Stimulated activated CD4-positive, alpha-beta T cell treated with anti-CD3 and anti-CD28 coated beads, Interleukin-12 subunit alpha, Interleukin-12 subunit beta, amount 100 ng/mL, for 48 hours (primary cell): Measurements from ENCODE around the gene MNS1.
"Not testable (repeated sequence)": the region's sequence is repeated elsewhere in the genome, so short reads cannot be mapped to it uniquely, and the experiment has no call there.

Source experiments
- DNase-seq, 3 donors: peaks; one replicate each; pipeline ENCODE4 v3.0.0-alpha.2; 2020; ENCODE audit warnings: low read depth in 2 of 3, low spot score in 1 of 3

The MNS1 gene

GRCh38 chr15:56454836-56455235 is 10.1 kb downstream of the MNS1 start:
- no peak for DNase-seq

DNA sequence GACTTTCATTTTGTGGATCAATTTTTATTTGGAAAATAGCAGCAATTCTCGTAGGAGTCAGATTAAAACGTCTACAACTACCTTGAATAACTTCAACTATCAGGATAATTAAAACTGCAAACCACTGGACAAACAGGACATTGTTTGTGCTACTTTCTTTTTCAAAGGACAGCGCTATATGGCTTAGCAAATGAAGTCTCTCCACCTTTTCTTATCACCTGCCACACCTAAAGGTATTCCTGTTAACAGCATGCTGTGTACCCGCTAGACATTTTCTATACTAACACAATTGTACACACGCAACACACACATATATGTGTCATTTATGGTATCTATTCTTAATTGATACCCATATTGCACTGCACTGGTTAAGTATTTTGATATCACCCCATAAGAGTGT is 19.2 kb downstream of the MNS1 start:
- DNase-seq: no peak

DNA sequence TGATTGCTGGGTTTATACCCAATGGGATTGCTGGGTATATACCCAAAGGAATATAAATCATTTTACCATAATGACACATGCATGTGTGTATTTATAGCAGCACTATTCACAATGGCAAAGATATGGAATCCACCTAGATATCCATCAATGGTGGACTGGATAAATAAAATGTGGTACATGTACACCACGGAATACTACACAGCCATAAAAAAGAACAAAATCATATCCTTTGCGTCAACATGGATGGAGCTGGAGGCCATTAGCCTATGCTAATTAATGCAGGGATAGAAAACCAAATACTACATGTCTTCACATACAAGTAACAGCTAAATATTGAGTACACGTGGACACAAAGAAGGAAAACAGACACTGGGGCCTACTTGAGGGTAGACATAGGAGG is 22.6 kb downstream of the MNS1 start:
- DNase-seq: no peak

DNA sequence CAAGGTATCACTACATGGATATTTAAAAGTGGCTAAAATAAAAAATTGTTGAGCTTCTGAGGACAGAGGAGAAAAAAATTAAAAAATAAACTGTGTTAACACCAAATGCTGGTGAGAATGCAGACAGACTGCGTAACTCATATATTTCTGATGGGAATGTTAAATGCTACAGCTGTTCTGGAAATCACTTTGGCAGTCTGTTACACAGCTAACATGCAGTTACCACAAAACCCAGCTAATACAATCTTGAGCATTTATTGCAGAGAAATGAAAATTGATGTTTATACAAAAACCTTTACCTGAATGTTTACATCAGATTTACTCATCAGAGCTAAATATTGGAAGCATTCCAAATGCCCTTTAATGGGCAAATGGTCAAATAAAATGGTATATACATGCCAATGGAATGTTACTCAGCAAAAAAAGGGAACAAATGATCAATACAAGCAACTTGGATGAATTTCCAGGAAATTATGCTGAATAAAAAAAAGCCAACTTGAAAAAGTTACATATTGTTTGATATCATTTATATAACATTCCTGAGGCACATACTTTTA is 24.6 kb downstream of the MNS1 start:
- DNase-seq: no peak

DNA sequence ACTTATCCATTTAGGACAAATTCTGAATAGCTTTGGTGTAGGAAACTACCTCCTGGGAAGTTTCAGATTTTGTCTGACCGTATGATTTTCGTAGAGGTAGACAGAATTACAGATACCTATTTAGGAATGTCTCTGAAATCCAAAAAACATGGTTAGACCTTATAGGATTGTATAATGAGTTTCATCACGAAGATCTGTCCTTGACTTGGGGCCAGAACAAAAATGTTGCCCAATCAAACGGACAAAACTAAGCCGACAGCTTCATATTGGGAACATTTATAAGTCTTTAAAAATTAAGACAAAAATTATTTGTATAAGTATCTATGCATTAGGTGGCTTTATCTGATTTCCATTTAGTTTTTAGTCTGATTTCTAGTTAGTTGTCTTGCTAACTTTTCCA is 32.6 kb downstream of the MNS1 start:
- no peak for DNase-seq

DNA sequence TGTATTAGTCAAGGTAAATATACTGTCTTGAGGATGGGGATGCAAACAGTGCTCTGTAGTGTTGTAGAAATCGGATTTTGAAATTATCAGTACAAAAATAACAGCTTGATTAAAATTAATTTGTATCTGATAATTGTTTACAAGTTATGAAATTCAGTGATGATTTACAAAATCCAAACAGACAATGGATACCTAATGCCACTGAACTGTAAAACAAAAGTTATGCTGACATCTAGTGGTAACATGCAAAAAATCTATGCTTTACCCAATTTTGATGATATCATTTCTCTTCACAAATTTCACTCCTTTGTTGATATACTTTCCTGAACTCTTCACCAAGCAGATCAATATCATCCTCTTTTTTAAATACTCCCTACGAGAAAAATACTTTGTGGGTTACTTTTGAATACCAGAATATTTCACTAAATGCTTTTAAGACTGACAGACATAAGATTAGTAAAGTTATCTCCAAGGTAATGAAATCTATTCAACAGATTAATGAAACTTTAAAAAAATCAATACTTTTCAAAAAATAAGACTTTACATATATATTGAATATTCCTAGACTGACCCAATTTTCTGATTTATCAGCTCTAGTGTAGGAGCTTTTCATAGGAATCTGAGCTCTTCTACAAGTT is 36.0 kb downstream of the MNS1 start:
- DNase-seq: no peak

DNA sequence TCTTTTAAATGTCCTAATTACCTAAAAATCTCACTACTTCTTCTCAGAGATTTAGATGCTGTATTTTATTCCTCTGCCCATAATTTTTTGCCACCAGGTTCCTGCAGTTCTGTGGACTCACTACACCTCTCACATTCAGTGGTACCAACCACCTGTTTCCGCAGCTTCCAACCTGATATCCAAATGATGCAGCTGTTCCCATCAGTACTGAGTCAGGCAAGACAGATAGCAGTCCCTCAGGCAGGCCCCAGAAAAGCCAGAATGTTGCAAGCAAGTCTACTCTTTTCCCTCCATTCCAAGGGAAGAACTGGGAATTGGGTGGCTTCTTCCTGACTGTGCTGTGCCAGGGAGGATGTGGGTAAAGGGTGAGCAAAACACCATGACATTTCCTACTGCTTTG is 39.0 kb downstream of the MNS1 start:
- no peak for DNase-seq

DNA sequence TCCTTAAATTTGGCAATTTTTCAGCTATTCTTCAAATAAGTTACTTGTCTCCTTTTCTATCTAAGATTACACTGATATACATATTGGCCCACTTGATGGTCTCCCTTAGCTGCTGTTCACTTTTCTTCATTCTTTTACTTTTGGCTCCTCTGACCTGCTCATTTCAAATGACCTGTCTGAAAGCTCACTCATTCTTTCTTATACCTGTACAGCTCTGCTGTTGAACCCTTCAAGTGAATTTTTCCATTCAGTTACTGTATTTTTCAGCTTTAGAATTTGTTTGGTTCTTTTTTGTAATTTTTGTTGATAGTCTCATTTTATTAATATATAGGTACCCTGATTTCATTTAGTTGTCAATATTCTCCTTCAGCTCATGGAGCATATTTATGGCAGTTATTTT is 39.7 kb downstream of the MNS1 start:
- DNase-seq: no peak

- DNase-seq: not testable (repeated sequence)
Observed at GRCh38 chr15:56413114-56413733, 51.7 kb downstream of the MNS1 start.

DNA sequence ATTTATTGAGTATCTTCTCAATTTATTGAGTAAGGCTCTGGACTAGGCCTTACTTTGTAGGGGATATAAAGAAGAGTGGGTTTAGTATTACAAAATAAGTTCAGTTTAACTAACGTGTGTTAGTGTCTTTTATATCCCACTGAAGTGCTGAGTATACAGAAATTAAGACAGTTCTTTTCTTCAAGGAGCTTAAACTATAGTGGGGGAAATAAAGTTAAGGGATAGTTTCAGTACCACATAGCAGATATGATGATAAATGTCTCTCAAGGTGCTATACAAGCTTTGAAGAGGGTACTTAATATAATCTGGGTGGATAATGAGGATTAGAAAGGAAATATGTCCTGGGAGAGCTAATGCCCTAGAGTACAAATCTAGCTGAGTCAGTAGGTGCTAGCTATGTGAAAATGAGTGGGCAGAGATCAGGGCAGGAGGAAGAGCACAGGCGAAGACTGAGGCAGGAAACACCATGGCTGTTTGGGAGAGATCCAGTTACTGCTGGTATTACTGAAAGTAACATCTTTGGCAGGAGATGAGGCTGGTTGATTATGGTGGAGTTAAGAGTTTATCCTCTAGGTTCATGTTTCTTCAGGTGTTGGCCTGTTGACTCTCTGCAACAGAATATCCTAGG is 53.7 kb downstream of the MNS1 start:
- DNase-seq: no peak

DNA sequence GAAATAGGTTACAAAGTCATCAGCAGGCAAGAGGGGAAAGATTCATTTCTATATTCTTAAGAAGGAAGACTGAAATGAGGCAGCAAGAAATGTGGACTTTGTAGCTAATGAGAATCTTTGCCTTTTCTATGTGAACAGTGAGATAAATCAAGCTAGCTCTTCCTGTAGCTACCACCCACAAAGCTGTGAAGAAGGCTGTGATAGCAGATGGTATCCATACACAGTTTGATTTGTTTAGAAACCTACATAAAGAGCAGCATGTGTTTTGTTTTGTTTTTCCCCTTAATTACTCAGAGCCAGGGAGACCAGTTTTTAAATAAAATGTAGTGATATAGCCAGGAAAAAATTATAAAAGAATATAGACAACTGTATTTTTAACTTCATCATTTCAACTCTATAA is 54.2 kb downstream of the MNS1 start:
- no peak for DNase-seq

DNA sequence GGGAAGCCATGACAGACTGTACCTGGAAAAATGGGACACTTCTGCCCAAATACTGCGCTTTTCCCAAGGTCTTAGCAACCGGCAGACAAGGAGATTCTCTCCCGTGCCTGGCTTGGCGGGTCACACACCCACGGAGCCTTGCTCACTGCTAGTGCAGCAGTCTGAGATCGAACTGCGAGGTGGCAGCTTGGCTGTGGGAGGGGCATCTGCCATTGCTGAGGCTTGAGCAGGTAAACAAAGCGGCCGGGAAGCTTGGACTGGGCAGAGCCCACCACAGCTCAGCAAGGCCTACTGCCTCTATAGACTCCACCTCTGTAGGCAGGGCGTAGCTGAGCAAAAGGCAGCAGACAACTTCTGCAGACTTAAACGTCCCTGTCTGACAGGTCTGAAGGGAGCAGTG is 65.7 kb downstream of the MNS1 start:
- DNase-seq: not testable (repeated sequence)

- DNase-seq: not testable (repeated sequence)
Observed at GRCh38 chr15:56397325-56397724, 67.6 kb downstream of the MNS1 start.

DNA sequence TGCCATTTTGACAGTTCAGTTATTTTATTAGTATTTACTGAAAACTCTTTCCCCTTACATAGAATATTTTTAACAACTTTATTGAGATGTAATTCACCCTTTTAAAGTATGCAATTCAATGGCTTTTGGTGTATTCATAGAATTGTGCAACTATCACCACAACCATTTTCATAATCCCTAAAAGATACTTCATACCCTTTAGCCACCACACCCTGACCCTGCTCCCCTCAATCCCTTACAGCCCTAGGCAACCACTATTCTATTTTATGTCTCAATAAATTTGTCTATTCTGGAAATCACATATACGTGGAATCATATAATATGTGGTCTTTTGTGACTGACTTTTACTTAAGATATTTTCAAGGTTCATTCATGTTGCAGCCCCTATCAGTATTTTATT is 70.0 kb downstream of the MNS1 start:
- DNase-seq: no peak

- DNase-seq: no peak
Observed at GRCh38 chr15:56393277-56393676, 71.7 kb downstream of the MNS1 start.

GRCh38 chr15:56390739-56391267 is 74.1 kb downstream of the MNS1 start:
- DNase-seq: no peak

GRCh38 chr15:56385908-56386307 is 79.0 kb downstream of the MNS1 start:
- no peak for DNase-seq

GRCh38 chr15:56383010-56383409 is 81.9 kb downstream of the MNS1 start:
- no peak for DNase-seq
